ENCODE measurements around the gene RFTN1. TPM values are rescaled to one million over a fixed set of nuclear protein-coding genes. Genes with fewer than 3 reads are reported as not detected.

Gene RFTN1
- total and polyA plus RNA-seq, 3 donors from 2014 or later: 20.8 to 25.7 (median 22.2) TPM

DNA sequence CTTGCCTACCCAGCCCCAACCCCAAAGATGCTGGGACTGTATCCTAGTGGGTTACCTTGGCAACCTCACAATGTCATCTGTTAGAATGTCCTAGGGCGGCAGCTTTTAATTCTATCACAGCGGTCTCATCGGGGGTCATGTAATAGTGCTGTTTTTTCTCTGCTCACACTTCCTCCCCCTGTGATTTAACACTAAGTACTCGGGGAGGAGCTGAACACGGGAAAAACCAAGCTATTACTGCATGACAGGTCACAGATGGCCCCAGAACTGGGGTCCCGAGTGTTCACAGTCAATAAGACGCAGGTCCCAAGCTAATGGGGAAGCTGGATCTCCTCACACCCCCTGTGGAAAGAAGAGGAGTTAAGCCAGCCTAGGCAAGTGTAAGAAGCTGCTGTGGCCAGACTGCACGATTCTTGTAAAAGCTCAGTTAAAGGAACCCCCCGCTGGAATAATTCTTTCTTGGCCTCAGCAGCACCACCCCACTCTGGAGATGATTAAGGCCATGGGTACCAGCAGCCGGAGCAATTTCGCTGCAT, 2.5 kb upstream of the RFTN1 start:
- Histone ChIP-seq H3K36me3 (ENCODE audit: low read depth, missing control alignments) (no peaks in the 10 kb centered on the region), H3K4me1 (peaks cover 6% of the 10 kb centered on the region), H3K4me3 (no peak overlapping the region), H3K27ac (no peak overlapping the region), H3K9me3 (no peaks in the 10 kb centered on the region), H3K27me3 (no peaks in the 10 kb centered on the region)
- intact Hi-C loops (cut with DNase I; ENCODE audit: low total_unique reads): no loop called here
- DNase-seq: no peak
- no peak for TF ChIP-seq POLR2A (IDR thresholded peaks at IDR 0.05)
- TF ChIP-seq, protein P1, sequence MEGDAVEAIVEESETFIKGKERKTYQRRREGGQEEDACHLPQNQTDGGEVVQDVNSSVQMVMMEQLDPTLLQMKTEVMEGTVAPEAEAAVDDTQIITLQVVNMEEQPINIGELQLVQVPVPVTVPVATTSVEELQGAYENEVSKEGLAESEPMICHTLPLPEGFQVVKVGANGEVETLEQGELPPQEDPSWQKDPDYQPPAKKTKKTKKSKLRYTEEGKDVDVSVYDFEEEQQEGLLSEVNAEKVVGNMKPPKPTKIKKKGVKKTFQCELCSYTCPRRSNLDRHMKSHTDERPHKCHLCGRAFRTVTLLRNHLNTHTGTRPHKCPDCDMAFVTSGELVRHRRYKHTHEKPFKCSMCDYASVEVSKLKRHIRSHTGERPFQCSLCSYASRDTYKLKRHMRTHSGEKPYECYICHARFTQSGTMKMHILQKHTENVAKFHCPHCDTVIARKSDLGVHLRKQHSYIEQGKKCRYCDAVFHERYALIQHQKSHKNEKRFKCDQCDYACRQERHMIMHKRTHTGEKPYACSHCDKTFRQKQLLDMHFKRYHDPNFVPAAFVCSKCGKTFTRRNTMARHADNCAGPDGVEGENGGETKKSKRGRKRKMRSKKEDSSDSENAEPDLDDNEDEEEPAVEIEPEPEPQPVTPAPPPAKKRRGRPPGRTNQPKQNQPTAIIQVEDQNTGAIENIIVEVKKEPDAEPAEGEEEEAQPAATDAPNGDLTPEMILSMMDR (IDR thresholded peaks at IDR 0.05): no peak
- 65 to 74% methylated on average over 11 of the region's 11 CpGs for WGBS, 2 donors

DNA sequence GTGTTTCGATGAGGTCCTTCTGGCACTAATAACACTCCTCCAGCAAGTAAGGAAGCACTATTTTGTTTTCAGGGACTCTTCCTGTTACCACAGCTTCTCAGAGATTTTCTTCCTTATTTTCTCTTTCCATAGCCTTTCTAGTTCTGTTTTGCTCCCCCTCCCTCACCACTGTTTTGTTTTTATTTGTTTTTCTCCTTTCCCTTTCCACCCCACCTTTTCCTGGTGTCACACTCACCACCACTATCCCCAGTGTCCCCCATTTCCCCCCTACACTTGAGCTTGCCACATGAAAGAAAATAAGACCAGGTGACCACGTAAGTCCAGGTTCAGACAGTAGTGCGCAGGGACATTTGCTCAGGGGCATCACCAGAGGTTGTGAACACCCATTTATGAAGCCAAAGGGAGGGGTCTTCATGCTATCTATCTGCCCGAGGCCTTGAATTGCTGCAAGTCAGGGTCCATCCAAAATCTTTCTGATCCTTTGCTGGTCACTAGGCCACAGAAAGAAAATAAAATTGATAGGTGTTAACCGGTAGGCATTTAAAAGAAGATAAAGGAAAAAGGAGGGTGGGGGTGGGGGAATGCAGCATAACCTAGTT, 1.4 kb upstream of the RFTN1 start:
- Histone ChIP-seq H3K9me3 (no peaks in the 10 kb centered on the region), H3K4me1 (peaks cover 6% of the 10 kb centered on the region), H3K36me3 (ENCODE audit: low read depth, missing control alignments) (no peaks in the 10 kb centered on the region), H3K4me3 (no peak overlapping the region), H3K27me3 (no peaks in the 10 kb centered on the region), H3K27ac (no peak overlapping the region)
- DNase-seq: no peak
- 81 to 89% methylated on average over 5 of the region's 5 CpGs for WGBS, 2 donors
- intact Hi-C loops (cut with DNase I; ENCODE audit: low total_unique reads): no loop called here
- no peak for TF ChIP-seq POLR2A (IDR thresholded peaks at IDR 0.05)
- TF ChIP-seq, protein P1 (IDR thresholded peaks at IDR 0.05): no peak

DNA sequence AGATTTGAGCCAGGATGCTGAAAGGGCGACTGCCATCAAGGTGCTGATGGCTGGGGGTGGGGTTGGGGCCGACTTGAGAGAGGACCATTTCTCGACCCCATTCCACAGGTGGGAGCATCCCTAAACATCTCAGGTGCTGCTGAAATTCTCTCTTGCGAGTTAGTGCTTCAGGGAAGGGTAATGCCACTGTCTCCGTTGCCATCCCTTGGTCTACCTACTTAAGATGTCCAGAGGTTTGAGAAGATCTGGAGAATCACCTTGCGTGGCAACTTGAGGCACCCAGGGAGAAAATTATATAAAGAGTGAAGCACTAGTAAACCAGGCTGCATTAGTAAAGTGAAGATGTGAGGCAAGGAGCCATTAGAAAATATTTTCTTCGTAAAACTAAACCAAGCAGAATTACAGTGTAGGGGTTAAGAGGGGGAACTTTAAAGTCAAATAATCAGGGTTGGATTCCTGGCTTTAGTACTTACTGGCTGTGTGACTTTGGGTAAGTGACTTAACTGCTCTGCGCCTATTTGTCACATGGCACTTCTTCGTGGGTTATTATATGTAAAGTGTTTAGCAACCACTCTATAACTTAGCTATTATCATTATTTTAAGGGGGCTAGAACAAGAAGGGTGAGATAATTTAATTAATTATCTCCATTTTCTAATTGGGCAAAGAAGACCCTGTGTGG, 662 bp upstream of the RFTN1 start:
- TF ChIP-seq POLR2A (IDR thresholded peaks at IDR 0.05): no peak
- TF ChIP-seq, protein P1 (IDR thresholded peaks at IDR 0.05): no peak
- no peak for DNase-seq
- peaks cover 6% of the 10 kb centered on the region for H3K4me1 ChIP-seq

DNA sequence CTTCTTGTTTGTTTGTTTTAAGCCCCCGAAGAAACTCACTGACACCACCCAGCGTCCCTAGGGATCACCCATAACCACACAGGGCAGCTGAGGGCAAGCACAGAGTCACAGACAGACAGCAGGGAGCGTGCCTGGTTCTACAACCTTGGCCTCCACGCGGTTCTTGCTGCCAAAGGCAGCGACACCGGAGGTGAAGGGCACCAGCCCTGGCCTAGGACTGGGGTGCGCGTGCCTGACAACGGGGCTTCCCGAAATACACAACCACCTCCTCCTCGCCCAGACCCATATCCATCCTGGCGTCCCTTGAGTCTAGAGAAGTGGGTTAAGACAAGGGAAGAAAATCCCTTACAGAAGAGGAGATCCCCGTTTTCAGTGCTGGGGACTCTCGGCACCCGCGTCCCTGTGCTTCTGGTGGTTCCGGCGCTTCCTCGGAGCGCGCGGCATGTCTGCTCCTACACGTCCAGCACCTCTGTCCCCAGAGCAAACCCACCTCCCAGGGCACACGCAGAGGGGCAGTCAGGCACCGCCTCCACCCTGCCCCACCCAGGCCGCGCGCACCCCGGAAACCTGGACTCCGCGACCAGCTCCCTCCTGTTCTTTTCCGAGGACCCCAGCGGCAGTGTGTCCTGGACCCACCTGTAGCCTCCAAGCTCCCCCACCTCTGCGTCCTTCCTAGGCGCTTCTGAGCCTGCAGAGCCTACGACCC, 911 bp downstream of the RFTN1 start:
- Histone ChIP-seq H3K36me3 (ENCODE audit: low read depth, missing control alignments) (no peaks in the 10 kb centered on the region), H3K4me1 (peaks cover 6% of the 10 kb centered on the region), H3K27ac (peak overlapping the region; percentile 14 to 75), H3K4me3 (peak overlapping the region; percentile 63 to 78), H3K27me3 (no peaks in the 10 kb centered on the region), H3K9me3 (no peaks in the 10 kb centered on the region)
- DNase-seq: peak; percentile 61
- intact Hi-C loops (cut with DNase I; ENCODE audit: low total_unique reads): no loop called here
- 4 to 14% methylated on average over 2 to 37 of the region's 37 CpGs for WGBS, 2 donors
- no peak for TF ChIP-seq POLR2A (IDR thresholded peaks at IDR 0.05)
- TF ChIP-seq, protein P1 (IDR thresholded peaks at IDR 0.05): no peak

More for the DNA sequence above, 662 bp upstream of the RFTN1 start:
- Histone ChIP-seq H3K27ac (peak overlapping the region in 1 of 2 donors; percentile 75), H3K4me3 (peak overlapping the region; percentile 63 to 78), H3K36me3 (ENCODE audit: low read depth, missing control alignments) (no peaks in the 10 kb centered on the region), H3K9me3 (no peaks in the 10 kb centered on the region), H3K27me3 (no peaks in the 10 kb centered on the region)
- WGBS, 2 donors: 58 to 62% methylated on average over 6 to 9 of the region's 9 CpGs
- intact Hi-C loops (cut with DNase I; ENCODE audit: low total_unique reads): no loop called here

Measured in testis (tissue), 3 donors.